HG02885 (cell line): Measurements from ENCODE around the gene PEX11A.
A peak's percentile ranks its signal among the peaks of the same experiment; 100 is the strongest.

Source experiments
- ATAC-seq: cut with Tn5 transposase; IDR thresholded peaks from one replicate; pipeline ENCODE4 v1.9.1; 2021; ENCODE audit warnings: mild to moderate bottlenecking; ENCODE audit not compliant: unreplicated experiment, poor library complexity

Gene PEX11A

GRCh38 chr15:89677381-89677780 is 13.2 kb downstream of the PEX11A start:
- no peak for ATAC-seq

DNA sequence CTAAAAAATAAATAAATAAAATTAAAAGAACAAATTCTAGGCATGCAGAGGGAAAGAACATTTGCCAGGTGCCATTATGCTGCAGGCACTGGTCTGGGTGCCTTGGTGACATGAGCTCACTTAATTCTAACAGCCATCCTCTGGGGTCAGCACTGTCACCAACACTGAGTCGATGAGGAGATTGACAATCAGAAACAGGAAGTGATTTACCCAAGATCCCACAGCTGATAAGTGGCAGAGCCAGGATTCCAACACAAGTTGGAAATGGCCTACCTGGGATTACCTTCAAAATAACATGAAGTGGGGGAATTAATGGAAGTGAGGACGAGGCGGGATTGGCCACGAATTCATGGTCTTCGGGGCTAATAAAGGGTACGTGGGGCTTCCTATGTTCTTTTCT is 14.9 kb downstream of the PEX11A start:
- no peak for ATAC-seq

GRCh38 chr15:89674526-89674925 is 16.0 kb downstream of the PEX11A start:
- no peak for ATAC-seq

GRCh38 chr15:89673165-89673512 is 17.4 kb downstream of the PEX11A start:
- ATAC-seq, result no peak

DNA sequence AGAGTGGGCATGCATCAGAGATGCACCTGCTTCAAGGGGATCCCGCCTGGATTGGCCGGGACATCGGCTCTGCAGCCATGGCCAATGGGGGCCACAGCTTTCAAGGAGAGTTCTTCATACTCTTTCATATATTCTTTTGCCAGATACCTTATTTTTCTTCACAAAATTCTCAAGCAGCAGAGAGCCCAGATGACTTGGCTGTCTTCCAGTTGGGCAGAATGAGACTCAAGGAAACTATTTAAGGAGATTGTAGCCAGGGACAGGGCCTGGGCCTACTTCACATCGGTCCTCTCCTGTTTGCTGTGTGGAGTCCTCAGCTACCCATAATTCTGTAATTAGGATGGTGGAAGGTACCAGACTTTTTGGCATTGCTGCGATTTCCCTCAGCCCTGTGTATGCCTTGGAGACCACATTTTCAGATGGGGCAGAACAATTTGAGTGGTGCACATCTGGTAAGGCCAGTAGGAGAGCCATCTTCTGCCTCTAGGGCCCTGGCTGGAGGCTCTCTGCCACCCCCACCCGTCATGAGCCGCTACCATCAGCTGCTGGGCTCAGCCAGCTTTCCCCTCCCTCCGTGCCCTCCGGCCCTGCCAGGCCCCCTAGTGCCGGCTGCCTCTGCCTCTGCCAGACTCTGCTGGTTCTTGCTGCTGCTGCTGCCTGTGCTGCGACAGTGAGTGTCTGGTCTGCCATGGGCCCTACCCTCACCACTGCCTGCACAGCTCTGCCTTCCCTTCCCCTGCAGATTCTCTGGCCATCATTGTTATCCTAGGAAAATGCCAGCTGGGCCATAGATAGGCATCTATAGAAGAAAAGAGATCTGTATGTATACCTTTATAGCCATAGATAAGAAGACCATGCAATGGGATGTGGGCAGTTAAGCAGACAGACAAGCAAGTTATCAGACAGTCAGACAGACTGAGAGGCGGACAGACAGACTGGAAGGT is 18.1 kb downstream of the PEX11A start:
- no peak for ATAC-seq

- ATAC-seq, result no peak
These were observed 18.9 kb downstream of the PEX11A start for GRCh38 chr15:89671687-89672086.

DNA sequence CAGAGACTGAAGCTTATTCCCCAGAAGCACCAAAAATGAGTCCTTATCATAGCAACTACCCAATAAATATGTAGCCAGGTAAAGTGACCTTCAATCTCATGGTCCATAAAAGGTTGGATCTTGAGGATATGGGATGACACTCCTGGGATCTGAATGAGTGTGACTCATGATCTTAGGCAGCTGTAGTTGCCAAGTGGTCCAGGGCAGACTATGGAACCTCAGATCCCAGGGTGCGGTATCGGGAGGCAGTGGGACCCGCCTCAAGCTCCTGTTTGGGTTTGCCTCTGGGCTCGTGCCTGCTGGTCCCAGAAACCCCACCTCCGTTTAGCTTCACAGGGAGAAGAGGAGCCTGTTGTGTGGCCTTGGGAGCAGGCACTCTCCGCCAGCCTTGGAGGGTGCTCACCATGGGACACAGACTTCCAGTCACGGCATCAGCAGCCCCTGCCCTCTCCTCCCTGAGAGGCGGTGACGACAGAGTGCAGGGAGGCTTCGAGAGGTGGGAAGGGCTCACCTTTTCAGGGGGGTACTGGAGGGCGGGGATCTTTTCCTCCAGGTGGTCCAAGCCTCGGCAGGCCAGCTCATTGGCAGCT is 19.5 kb downstream of the PEX11A start:
- no peak for ATAC-seq

DNA sequence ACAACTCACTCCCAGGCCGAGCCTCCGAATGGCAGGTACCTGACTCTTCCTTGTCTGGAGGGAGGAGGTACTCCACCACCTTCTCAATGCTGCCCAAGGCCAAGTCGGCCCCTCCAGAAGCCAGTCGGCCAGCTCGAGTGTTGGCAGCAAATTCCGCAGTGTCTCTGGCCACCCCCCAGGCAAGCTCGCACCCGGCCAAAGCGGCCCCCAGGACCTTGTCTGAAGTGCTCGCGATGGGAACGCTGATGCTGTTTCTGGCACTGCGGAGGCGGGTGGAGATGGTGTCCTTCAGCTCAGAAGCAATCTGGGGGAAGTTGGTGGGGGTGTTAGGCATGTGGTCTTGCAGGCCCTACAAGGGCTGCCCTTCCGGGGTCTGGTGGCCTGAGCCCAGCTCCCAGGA is 20.6 kb downstream of the PEX11A start:
- ATAC-seq, result no peak

- ATAC-seq, result no peak
These were observed 21.2 kb downstream of the PEX11A start for GRCh38 chr15:89669309-89669865.

DNA sequence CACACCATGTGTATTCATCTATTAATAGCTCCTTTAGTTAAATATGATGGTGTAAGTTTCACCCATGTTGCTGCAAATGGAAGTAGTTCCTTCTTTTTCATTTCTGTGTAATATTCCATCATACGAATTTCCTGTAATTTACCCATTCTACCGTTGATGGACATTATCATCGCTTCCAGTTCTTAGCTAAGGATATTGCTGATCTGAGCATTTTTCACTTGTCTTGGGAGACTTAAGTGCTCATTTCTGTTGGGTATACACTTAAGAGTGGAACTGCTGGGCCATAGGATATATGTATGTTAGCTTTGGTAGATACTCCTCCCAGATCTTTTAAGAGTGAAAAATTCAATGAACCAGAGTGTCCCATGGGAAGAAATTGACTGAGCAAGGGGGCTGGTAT is 22.4 kb downstream of the PEX11A start:
- ATAC-seq, result no peak

- no peak for ATAC-seq
These were observed 22.9 kb downstream of the PEX11A start for GRCh38 chr15:89667706-89667960.

GRCh38 chr15:89666858-89667705 is 23.5 kb downstream of the PEX11A start:
- no peak for ATAC-seq

- no peak for ATAC-seq
These were observed 24.2 kb downstream of the PEX11A start for GRCh38 chr15:89666184-89666857.

DNA sequence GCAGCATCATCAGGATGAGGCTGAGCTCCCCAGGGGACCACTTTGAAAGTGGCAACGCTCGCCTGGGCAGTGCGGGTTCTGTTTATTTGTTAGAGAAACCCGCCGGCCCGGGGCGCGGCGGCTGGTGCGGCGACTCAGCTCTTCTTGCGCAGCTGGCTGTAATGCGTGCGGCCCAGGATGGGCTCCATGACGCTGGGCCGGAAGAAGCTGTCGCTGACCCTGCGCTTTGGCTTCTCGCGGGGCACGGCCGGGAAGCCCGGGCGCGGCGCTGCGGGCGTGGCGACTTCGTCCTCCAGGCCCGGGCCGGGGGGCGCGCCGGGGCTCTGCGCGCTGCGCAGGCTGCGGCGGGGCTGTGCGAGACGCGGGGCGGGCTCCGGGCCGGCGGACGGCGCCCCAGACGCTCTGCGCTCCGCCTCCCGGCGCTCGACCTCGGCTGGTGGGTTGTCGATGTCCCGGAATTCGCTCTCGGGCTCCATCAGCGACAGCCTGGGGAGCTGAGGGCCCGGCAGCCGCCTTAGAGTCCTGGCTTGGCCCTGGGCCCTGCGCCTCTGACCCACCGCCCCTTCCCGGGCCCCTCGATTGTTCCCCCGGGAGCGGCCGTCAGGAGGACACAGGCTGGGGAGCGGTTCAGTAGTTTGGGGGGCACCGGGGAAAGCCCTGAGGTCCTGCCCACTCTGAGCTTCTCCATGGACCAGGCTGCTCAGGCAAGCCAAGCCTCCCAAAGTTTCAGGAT is 24.9 kb downstream of the PEX11A start:
- ATAC-seq, result peak; percentile 44

- no peak for ATAC-seq
These were observed 25.9 kb downstream of the PEX11A start for GRCh38 chr15:89664441-89665350.

DNA sequence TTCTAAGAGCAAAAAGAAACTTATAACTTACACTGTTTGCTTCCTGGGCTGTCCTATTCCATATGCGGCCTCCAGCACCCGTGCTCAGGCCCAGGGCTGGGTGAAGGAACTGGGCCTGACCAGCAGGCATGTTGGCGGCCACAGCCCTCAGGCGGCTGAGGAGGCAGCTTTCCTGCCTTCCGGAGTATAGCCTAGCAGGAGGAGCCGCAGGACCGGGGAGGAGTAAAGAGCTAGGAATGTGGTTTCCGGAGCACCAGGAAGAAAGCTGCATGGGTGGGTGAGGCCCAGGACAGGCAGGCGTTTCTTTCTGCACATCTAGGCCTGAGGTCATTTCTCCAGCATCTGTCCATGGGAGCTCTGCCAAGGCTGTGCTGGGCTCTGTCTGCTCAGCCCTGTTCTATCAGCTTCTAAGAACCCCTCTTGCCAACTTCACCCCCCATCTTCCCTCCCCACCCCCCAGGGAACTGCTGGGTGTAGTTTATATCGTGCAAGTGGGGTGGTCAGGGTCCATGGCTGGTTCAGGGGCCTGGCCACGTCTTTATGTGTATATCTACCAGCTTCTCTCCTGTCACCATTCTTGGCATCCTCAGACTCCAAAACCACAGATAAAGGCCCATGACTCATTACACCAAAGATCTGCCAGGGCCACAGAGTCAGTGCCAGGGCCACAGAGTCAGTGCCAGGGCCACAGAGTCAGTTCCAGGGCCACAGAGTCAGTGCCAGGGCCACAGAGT is 27.5 kb downstream of the PEX11A start:
- no peak for ATAC-seq

DNA sequence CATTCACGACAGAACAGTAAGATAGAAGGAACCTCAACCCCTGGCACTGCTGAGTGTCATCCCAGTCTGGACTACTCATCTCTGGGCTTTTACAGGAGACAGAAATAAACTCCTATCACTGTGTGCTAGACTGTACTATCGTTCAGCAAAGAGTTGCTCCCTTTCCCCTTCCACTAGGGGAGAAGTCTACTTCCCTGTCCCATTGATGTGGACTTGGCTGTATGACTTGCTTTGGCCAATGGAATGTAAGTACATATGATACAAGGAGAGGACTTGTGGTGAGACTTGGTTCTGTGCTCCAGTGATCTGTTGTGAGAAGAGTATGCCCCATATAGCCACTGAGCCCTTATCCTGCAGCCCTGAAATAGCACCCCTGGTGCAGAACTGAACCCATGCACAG is 30.0 kb downstream of the PEX11A start:
- no peak for ATAC-seq

GRCh38 chr15:89659295-89659694 is 31.3 kb downstream of the PEX11A start:
- no peak for ATAC-seq
